Measurements from ENCODE around the gene ZXDC. TPM values are rescaled to one million over a fixed set of nuclear protein-coding genes. Genes with fewer than 3 reads are reported as not detected.

Gene ZXDC
- total and polyA plus RNA-seq, 5 experiments from 2014 or later: 11.4 to 61.0 (median 27.0) TPM

GRCh38 chr3:126484148-126484547 is 8.5 kb upstream of the ZXDC start:
- Mint-ChIP-seq H3K27me3 (no peaks in the 10 kb centered on the region), H3K4me3 (no peak overlapping the region), H3K36me3 (no peaks in the 10 kb centered on the region), H3K4me1 (peaks cover 11 to 14% (median 13%) of the 10 kb centered on the region in 4 donors), H3K9me3 (no peaks in the 10 kb centered on the region), H3K27ac (peak overlapping the region in 1 of 10 donors; percentile 5)
- no peak for DNase-seq
- POLR2A ChIA-PET: no interaction called here
- no peak for ATAC-seq

GRCh38 chr3:126483321-126483761 is 7.7 kb upstream of the ZXDC start:
- ATAC-seq (no peak), DNase-seq (peak in 1 of 10 donors; percentile 50)
- no peaks in the 10 kb centered on the region for H3K36me3 Mint-ChIP-seq
- peaks cover 11 to 14% (median 13%) of the 10 kb centered on the region in 4 donors for H3K4me1 Mint-ChIP-seq
- peak overlapping the region in 1 of 10 donors; percentile 69 for H3K27ac Mint-ChIP-seq
- H3K4me3 Mint-ChIP-seq: no peak overlapping the region
- POLR2A ChIA-PET: no interaction called here
- no peaks in the 10 kb centered on the region for H3K9me3 Mint-ChIP-seq
- no peaks in the 10 kb centered on the region for H3K27me3 Mint-ChIP-seq

- no peak overlapping the region for H3K4me3 Mint-ChIP-seq
- ATAC-seq (no peak), DNase-seq (peak in 1 of 10 donors; percentile 38)
- H3K27ac Mint-ChIP-seq: peak overlapping the region in 3 of 10 donors; percentile 24 to 69 (median 35)
- POLR2A ChIA-PET: no interaction called here
- peaks cover 9 to 14% (median 12%) of the 10 kb centered on the region in 4 donors for H3K4me1 Mint-ChIP-seq
- H3K9me3 Mint-ChIP-seq: no peaks in the 10 kb centered on the region
- H3K27me3 Mint-ChIP-seq: no peaks in the 10 kb centered on the region
- H3K36me3 Mint-ChIP-seq: no peaks in the 10 kb centered on the region
These were observed 7.0 kb upstream of the ZXDC start for GRCh38 chr3:126482503-126483255.

GRCh38 chr3:126481808-126482502 is 6.3 kb upstream of the ZXDC start:
- H3K4me3 Mint-ChIP-seq: no peak overlapping the region
- H3K4me1 Mint-ChIP-seq: peaks cover 9 to 13% (median 10%) of the 10 kb centered on the region in 4 donors
- H3K27ac Mint-ChIP-seq: peak overlapping the region in 2 of 10 donors; percentile 24 to 53
- H3K9me3 Mint-ChIP-seq: no peaks in the 10 kb centered on the region
- ATAC-seq (no peak), DNase-seq (peak in 1 of 10 donors; percentile 59)
- H3K27me3 Mint-ChIP-seq: no peaks in the 10 kb centered on the region
- POLR2A ChIA-PET: no interaction called here
- no peaks in the 10 kb centered on the region for H3K36me3 Mint-ChIP-seq

GRCh38 chr3:126480861-126481260 is 5.2 kb upstream of the ZXDC start:
- H3K36me3 Mint-ChIP-seq: no peaks in the 10 kb centered on the region
- peak overlapping the region in 1 of 10 donors; percentile 47 for H3K27ac Mint-ChIP-seq
- H3K9me3 Mint-ChIP-seq: no peaks in the 10 kb centered on the region
- POLR2A ChIA-PET: no interaction called here
- H3K27me3 Mint-ChIP-seq: no peaks in the 10 kb centered on the region
- peak overlapping the region in 1 of 10 donors; percentile 54 for H3K4me3 Mint-ChIP-seq
- ATAC-seq (no peak), DNase-seq (no peak)
- H3K4me1 Mint-ChIP-seq: peaks cover 6 to 10% (median 7%) of the 10 kb centered on the region in 4 donors

GRCh38 chr3:126480206-126480605 is 4.5 kb upstream of the ZXDC start:
- Mint-ChIP-seq H3K27ac (peak overlapping the region in 2 of 10 donors; percentile 27 to 62), H3K4me3 (no peak overlapping the region), H3K9me3 (no peaks in the 10 kb centered on the region), H3K36me3 (no peaks in the 10 kb centered on the region), H3K27me3 (no peaks in the 10 kb centered on the region), H3K4me1 (peaks cover 6 to 10% (median 7%) of the 10 kb centered on the region in 4 donors)
- ATAC-seq (no peak), DNase-seq (peak in 1 of 10 donors; percentile 22)
- POLR2A ChIA-PET: no interaction called here

GRCh38 chr3:126479642-126480041 is 4.0 kb upstream of the ZXDC start:
- H3K4me3 Mint-ChIP-seq: no peak overlapping the region
- H3K4me1 Mint-ChIP-seq: peaks cover 7 to 12% (median 8%) of the 10 kb centered on the region in 4 donors
- POLR2A ChIA-PET: no interaction called here
- no peaks in the 10 kb centered on the region for H3K27me3 Mint-ChIP-seq
- no peaks in the 10 kb centered on the region for H3K36me3 Mint-ChIP-seq
- DNase-seq (no peak), ATAC-seq (no peak)
- no peaks in the 10 kb centered on the region for H3K9me3 Mint-ChIP-seq
- no peak overlapping the region for H3K27ac Mint-ChIP-seq

GRCh38 chr3:126478581-126479310 is 3.1 kb upstream of the ZXDC start:
- no peak overlapping the region for H3K27ac Mint-ChIP-seq
- POLR2A ChIA-PET: no interaction called here
- ATAC-seq (no peak), DNase-seq (peak in 1 of 10 donors; percentile 52)
- no peaks in the 10 kb centered on the region for H3K9me3 Mint-ChIP-seq
- H3K4me1 Mint-ChIP-seq: peaks cover 10 to 21% (median 17%) of the 10 kb centered on the region in 4 donors
- peak overlapping the region in 1 of 10 donors; percentile 24 for H3K4me3 Mint-ChIP-seq
- peaks cover 0 to 1% (median 0%) of the 10 kb centered on the region in 3 donors for H3K36me3 Mint-ChIP-seq
- H3K27me3 Mint-ChIP-seq: no peaks in the 10 kb centered on the region

- ATAC-seq (no peak), DNase-seq (peak in 1 of 10 donors; percentile 38)
- H3K27ac Mint-ChIP-seq: peak overlapping the region; percentile 1 to 91 (median 80)
- peak overlapping the region; percentile 63 to 93 (median 80) for H3K4me3 Mint-ChIP-seq
- H3K9me3 Mint-ChIP-seq: no peaks in the 10 kb centered on the region
- H3K36me3 Mint-ChIP-seq: peaks cover 0 to 16% (median 0%) of the 10 kb centered on the region in 3 donors
- POLR2A ChIA-PET: no interaction called here
- H3K4me1 Mint-ChIP-seq: peaks cover 23 to 38% (median 34%) of the 10 kb centered on the region in 4 donors
- H3K27me3 Mint-ChIP-seq: no peaks in the 10 kb centered on the region
These were observed 1.3 kb upstream of the ZXDC start for GRCh38 chr3:126477061-126477380.

- Mint-ChIP-seq H3K4me1 (peaks cover 23 to 39% (median 38%) of the 10 kb centered on the region in 4 donors), H3K9me3 (no peaks in the 10 kb centered on the region), H3K27ac (peak overlapping the region; percentile 74 to 96 (median 91)), H3K4me3 (peak overlapping the region; percentile 73 to 93 (median 88)), H3K27me3 (no peaks in the 10 kb centered on the region), H3K36me3 (peaks cover 0 to 21% (median under 1%) of the 10 kb centered on the region in 3 donors)
- peak in 5 of 10 donors; percentile 19 to 71 (median 60) for DNase-seq
- POLR2A ChIA-PET: interaction anchor here (0.5 to 1.5 kb wide), 6 partner anchors 21 to 1569 kb away, joined by 3 to 4 read pairs (median 3); partner anchors contain the start of genes MCM2 and SNX4
- peak; percentile 44 for ATAC-seq
These were observed 722 bp upstream of the ZXDC start for GRCh38 chr3:126476166-126477060.

GRCh38 chr3:126474498-126475412 is 936 bp downstream of the ZXDC start:
- POLR2A ChIA-PET: interaction anchor here (0.6 to 1.5 kb wide), 7 partner anchors 23 to 1226 kb away, joined by 3 to 5 read pairs (median 3); partner anchors contain the start of genes MCM2 and SNX4
- H3K9me3 Mint-ChIP-seq: no peaks in the 10 kb centered on the region
- peak overlapping the region; percentile 73 to 96 (median 89) for H3K4me3 Mint-ChIP-seq
- ATAC-seq (peak in 1 of 2 donors; percentile 3), DNase-seq (peak in 9 of 10 donors; percentile 9 to 52 (median 31))
- no peaks in the 10 kb centered on the region for H3K27me3 Mint-ChIP-seq
- H3K36me3 Mint-ChIP-seq: peaks cover 1 to 38% (median 6%) of the 10 kb centered on the region in 3 donors
- peaks cover 25 to 52% (median 46%) of the 10 kb centered on the region in 4 donors for H3K4me1 Mint-ChIP-seq
- peak overlapping the region; percentile 50 to 94 (median 90) for H3K27ac Mint-ChIP-seq
